ENCODE data around the gene MRPL3.
"Not testable (repeated sequence)": the region's sequence is repeated elsewhere in the genome, so short reads cannot be mapped to it uniquely, and the experiment has no call there.

Gene MRPL3

GRCh38 chr3:131491775-131492174, 11.0 kb downstream of the MRPL3 start:
- TF ChIP-seq CTCF (IDR thresholded peaks at IDR 0.05; ENCODE audit: insufficient read depth, low read length) (no peak), SPI1 (IDR thresholded peaks at IDR 0.05; ENCODE audit: borderline replicate concordance, low read depth) (no peak), POLR2AphosphoS5 (IDR thresholded peaks at IDR 0.05; ENCODE audit: low read depth) (no peak), GABPA (IDR thresholded peaks at IDR 0.05; ENCODE audit: low read depth) (no peak)
- TF ChIP-seq, protein P1, sequence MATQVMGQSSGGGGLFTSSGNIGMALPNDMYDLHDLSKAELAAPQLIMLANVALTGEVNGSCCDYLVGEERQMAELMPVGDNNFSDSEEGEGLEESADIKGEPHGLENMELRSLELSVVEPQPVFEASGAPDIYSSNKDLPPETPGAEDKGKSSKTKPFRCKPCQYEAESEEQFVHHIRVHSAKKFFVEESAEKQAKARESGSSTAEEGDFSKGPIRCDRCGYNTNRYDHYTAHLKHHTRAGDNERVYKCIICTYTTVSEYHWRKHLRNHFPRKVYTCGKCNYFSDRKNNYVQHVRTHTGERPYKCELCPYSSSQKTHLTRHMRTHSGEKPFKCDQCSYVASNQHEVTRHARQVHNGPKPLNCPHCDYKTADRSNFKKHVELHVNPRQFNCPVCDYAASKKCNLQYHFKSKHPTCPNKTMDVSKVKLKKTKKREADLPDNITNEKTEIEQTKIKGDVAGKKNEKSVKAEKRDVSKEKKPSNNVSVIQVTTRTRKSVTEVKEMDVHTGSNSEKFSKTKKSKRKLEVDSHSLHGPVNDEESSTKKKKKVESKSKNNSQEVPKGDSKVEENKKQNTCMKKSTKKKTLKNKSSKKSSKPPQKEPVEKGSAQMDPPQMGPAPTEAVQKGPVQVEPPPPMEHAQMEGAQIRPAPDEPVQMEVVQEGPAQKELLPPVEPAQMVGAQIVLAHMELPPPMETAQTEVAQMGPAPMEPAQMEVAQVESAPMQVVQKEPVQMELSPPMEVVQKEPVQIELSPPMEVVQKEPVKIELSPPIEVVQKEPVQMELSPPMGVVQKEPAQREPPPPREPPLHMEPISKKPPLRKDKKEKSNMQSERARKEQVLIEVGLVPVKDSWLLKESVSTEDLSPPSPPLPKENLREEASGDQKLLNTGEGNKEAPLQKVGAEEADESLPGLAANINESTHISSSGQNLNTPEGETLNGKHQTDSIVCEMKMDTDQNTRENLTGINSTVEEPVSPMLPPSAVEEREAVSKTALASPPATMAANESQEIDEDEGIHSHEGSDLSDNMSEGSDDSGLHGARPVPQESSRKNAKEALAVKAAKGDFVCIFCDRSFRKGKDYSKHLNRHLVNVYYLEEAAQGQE (IDR thresholded peaks at IDR 0.05; ENCODE audit: insufficient replicate concordance, low read depth), result no peak

GRCh38 chr3:131491084-131491483, 11.7 kb downstream of the MRPL3 start:
- TF ChIP-seq GABPA (IDR thresholded peaks at IDR 0.05; ENCODE audit: low read depth), result no peak
- TF ChIP-seq POLR2AphosphoS5 (IDR thresholded peaks at IDR 0.05; ENCODE audit: low read depth), result no peak
- no peak for TF ChIP-seq CTCF (IDR thresholded peaks at IDR 0.05; ENCODE audit: insufficient read depth, low read length)
- no peaks in the 10 kb centered on the region for H3K27me3 ChIP-seq (ENCODE audit: insufficient read depth, poor library complexity, severe bottlenecking)
- no peak overlapping the region for H3K4me3 ChIP-seq (replicated peaks; ENCODE audit: insufficient read depth, low read length)
- no peak overlapping the region for H3K27ac ChIP-seq (replicated peaks)
- DNase-seq (ENCODE audit: low read depth in 1 of 2, low spot score in 1 of 2), result no peak

More at GRCh38 chr3:131491775-131492174, 11.0 kb downstream of the MRPL3 start:
- DNase-seq (ENCODE audit: low read depth in 1 of 2, low spot score in 1 of 2), result no peak
- H3K27ac ChIP-seq (replicated peaks), result no peak overlapping the region
- no peaks in the 10 kb centered on the region for H3K27me3 ChIP-seq (ENCODE audit: insufficient read depth, poor library complexity, severe bottlenecking)
- H3K4me3 ChIP-seq (replicated peaks; ENCODE audit: insufficient read depth, low read length), result no peak overlapping the region

DNA sequence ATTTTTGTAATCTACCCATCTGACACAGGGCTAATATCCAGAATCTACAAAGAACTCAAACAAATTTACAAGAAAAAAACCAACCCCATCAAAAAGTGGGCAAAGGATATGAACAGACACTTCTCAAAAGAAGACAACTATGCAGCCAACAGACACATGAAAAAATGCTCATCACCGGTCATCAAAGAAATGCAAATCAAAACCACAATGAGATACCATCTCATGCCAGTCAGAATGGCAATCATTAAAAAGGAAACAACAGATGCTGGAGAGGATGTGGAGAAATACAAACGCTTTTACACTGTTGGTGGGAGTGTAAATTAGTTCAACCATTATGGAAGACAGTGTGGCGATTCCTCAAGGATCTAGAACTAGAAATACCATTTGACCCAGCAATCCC, 16.2 kb downstream of the MRPL3 start:
- not testable (repeated sequence) for H3K27me3 ChIP-seq (ENCODE audit: insufficient read depth, poor library complexity, severe bottlenecking); DNase-seq (ENCODE audit: low read depth in 1 of 2, low spot score in 1 of 2); H3K27ac ChIP-seq (replicated peaks); H3K4me3 ChIP-seq (replicated peaks; ENCODE audit: insufficient read depth, low read length)

DNA sequence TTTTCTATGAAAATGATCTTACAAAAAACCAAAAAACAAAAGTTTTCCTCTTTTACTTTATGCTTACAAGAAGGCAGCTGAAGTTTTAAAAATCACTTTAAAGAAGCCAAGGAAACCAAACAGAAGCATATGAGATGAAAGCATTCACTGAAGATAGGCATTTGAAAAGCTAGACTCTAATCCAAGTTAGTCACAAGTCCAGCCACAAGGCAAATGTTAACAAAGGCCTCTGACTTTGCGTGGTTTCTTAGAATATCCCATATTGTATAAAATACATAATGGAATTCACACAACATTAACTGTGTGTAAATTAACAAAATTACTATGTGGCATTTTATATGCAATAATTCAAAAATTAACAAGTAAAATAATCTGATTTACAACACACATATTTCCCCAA, 17.7 kb downstream of the MRPL3 start:
- H3K27ac ChIP-seq (replicated peaks), result no peak overlapping the region
- DNase-seq (ENCODE audit: low read depth in 1 of 2, low spot score in 1 of 2), result no peak
- H3K27me3 ChIP-seq (ENCODE audit: insufficient read depth, poor library complexity, severe bottlenecking), result no peaks in the 10 kb centered on the region
- TF ChIP-seq GABPA (IDR thresholded peaks at IDR 0.05; ENCODE audit: low read depth) (no peak), POLR2AphosphoS5 (IDR thresholded peaks at IDR 0.05; ENCODE audit: low read depth) (no peak), SPI1 (IDR thresholded peaks at IDR 0.05; ENCODE audit: borderline replicate concordance, low read depth) (no peak), CTCF (IDR thresholded peaks at IDR 0.05; ENCODE audit: insufficient read depth, low read length) (no peak)
- TF ChIP-seq, protein P1 (IDR thresholded peaks at IDR 0.05; ENCODE audit: insufficient replicate concordance, low read depth), result no peak
- H3K4me3 ChIP-seq (replicated peaks; ENCODE audit: insufficient read depth, low read length), result no peak overlapping the region
